HFFc6 (cell line): ENCODE results near the gene GOT1. TPM values are rescaled to one million over a fixed set of nuclear protein-coding genes. Genes with fewer than 3 reads are reported as not detected.

ENCODE experiments used
- DNase-seq: peaks from one replicate; pipeline ENCODE4 v3.0.0-alpha.2; 2018
- H3K27ac Mint-ChIP-seq: 2 replicates; pipeline ENCODE4 v1.8.0; 2020; ENCODE audit warnings: mild to moderate bottlenecking, mixed read lengths
- H3K27me3 Mint-ChIP-seq: 2 replicates; pipeline ENCODE4 v1.8.0; 2021; ENCODE audit warnings: mild to moderate bottlenecking, moderate library complexity, mixed read lengths; ENCODE audit not compliant: insufficient read depth
- H3K36me3 Mint-ChIP-seq: 2 replicates; pipeline ENCODE4 v1.8.0; 2021; ENCODE audit warnings: low read depth, mixed read lengths
- H3K4me1 Mint-ChIP-seq: 2 replicates; pipeline ENCODE4 v1.8.0; 2020; ENCODE audit warnings: low read depth, mixed read lengths
- H3K4me3 Mint-ChIP-seq: 2 replicates; pipeline ENCODE4 v1.8.0; 2020; ENCODE audit warnings: mild to moderate bottlenecking, moderate library complexity, mixed read lengths
- H3K9me3 Mint-ChIP-seq: 2 replicates; pipeline ENCODE4 v1.8.0; 2020; ENCODE audit warnings: mild to moderate bottlenecking, mixed read lengths
- CTCF ChIP-seq: fragments of 200-600 bp; sonication (generic); IDR thresholded peaks from 2 replicates; pipeline ENCODE4 v1.5.0; 2021; ENCODE audit warnings: antibody characterized with exemption, mild to moderate bottlenecking
- total RNA-seq, 6 experiments: library from RNA; stranded (reverse); fragmentation: NEBNext Ultra II Directional; extraction: Animal tissue kit (Norgen Biotek cat#: 25700); gene quantifications; 2 replicates in 1 of 6; 3 replicates in 5 of 6; pipeline ENCODE4 v1.2.3, GENCODE V29; 2021

The GOT1 gene
- total RNA-seq, 6 experiments from 2014 or later = 34.9 to 42.0 (median 41.6) TPM

- H3K36me3 Mint-ChIP-seq = peaks cover 15% of the 10 kb centered on the region
- no peaks in the 10 kb centered on the region for H3K9me3 Mint-ChIP-seq
- DNase-seq = no peak
- H3K4me1 Mint-ChIP-seq = peaks cover 23% of the 10 kb centered on the region
- TF ChIP-seq CTCF = 0 out of 2 replicates have a peak, but pooled peaks have one; percentile 4
- H3K27ac Mint-ChIP-seq = peak overlapping the region; percentile 60; the same call in 1 of the 2 replicates
- H3K27me3 Mint-ChIP-seq = peaks cover 3% of the 10 kb centered on the region; the same call in 1 of the 2 replicates
- 0 out of 2 replicates have a peak overlapping the region, but pooled peaks have one; percentile 5 for H3K4me3 Mint-ChIP-seq
Measured at GRCh38 chr10:99411546-99411945, 18.9 kb downstream of the GOT1 start.

- 0 out of 2 replicates have a peak overlapping the region, but pooled peaks have one; percentile 5 for H3K4me3 Mint-ChIP-seq
- peak overlapping the region; percentile 60; the same call in 1 of the 2 replicates for H3K27ac Mint-ChIP-seq
- no peak for TF ChIP-seq CTCF
- H3K9me3 Mint-ChIP-seq = no peaks in the 10 kb centered on the region
- peaks cover 23% of the 10 kb centered on the region for H3K4me1 Mint-ChIP-seq
- H3K36me3 Mint-ChIP-seq = peaks cover 15% of the 10 kb centered on the region
- no peak for DNase-seq
- H3K27me3 Mint-ChIP-seq = peaks cover 3% of the 10 kb centered on the region; the same call in 1 of the 2 replicates
Measured at GRCh38 chr10:99410876-99411275, 19.5 kb downstream of the GOT1 start.

GRCh38 chr10:99410146-99410545 lies 20.3 kb downstream of the GOT1 start:
- TF ChIP-seq CTCF = no peak
- peaks cover 3% of the 10 kb centered on the region; the same call in 1 of the 2 replicates for H3K27me3 Mint-ChIP-seq
- no peak for DNase-seq
- H3K27ac Mint-ChIP-seq = no peak overlapping the region
- peaks cover 23% of the 10 kb centered on the region for H3K4me1 Mint-ChIP-seq
- peaks cover 19% of the 10 kb centered on the region for H3K36me3 Mint-ChIP-seq
- H3K4me3 Mint-ChIP-seq = no peak overlapping the region
- H3K9me3 Mint-ChIP-seq = no peaks in the 10 kb centered on the region

GRCh38 chr10:99406149-99406548 lies 24.3 kb downstream of the GOT1 start:
- TF ChIP-seq CTCF = 0 out of 2 replicates have a peak, but pooled peaks have one; percentile 11
- Mint-ChIP-seq H3K4me1 (peaks cover 30% of the 10 kb centered on the region), H3K27me3 (peaks cover 3% of the 10 kb centered on the region; the same call in 1 of the 2 replicates), H3K4me3 (no peak overlapping the region), H3K27ac (no peak overlapping the region), H3K9me3 (no peaks in the 10 kb centered on the region), H3K36me3 (peaks cover 44% of the 10 kb centered on the region)
- no peak for DNase-seq

GRCh38 chr10:99403674-99404073 lies 26.8 kb downstream of the GOT1 start:
- peak; percentile 41 for DNase-seq
- no peak for TF ChIP-seq CTCF
- H3K9me3 Mint-ChIP-seq = no peaks in the 10 kb centered on the region
- H3K27me3 Mint-ChIP-seq = peaks cover 3% of the 10 kb centered on the region; the same call in 1 of the 2 replicates
- H3K36me3 Mint-ChIP-seq = peaks cover 49% of the 10 kb centered on the region
- peaks cover 17% of the 10 kb centered on the region for H3K4me1 Mint-ChIP-seq
- no peak overlapping the region; the same call in 1 of the 2 replicates for H3K27ac Mint-ChIP-seq
- no peak overlapping the region for H3K4me3 Mint-ChIP-seq
